A673 (cell line): ENCODE data around the gene GPR27. TPM values are rescaled to one million over a fixed set of nuclear protein-coding genes. Genes with fewer than 3 reads are reported as not detected.

Source experiments
- BruUV-seq: library from RNA; stranded (reverse); fragments of 400-500 nt; replicated peaks from 2 replicates; lab custom pipeline; 2021; lab: Mats Ljungman, UMichigan
- CTCF ChIA-PET: fragments of 300-600 bp; sonication (Branson Sonifier 250); formaldehyde crosslinking; loops from one replicate; lab custom pipeline; 2022; ENCODE audit warnings: antibody characterized with exemption; lab: Charles Lee
- POLR2A ChIA-PET: fragments of 300-600 bp; sonication (Branson Sonifier 250); formaldehyde crosslinking; loops from one replicate; lab custom pipeline; 2022; ENCODE audit warnings: antibody characterized with exemption; ENCODE audit not compliant: low non-redundant PET; lab: Charles Lee
- DNase-seq: peaks from one replicate; pipeline ENCODE4 v3.0.0-alpha.2; 2015; ENCODE audit warnings: low spot score
- H3K27ac ChIP-seq: fragments of 200-600 bp; sonication (generic); 2 replicates; pipeline ENCODE4 v1.5.1; 2016; ENCODE audit warnings: mixed run types, low read depth, mild to moderate bottlenecking, mixed read lengths, antibody characterized with exemption, low read length; ENCODE audit not compliant: poor library complexity, severe bottlenecking
- H3K27me3 ChIP-seq: fragments of 200-600 bp; sonication (generic); replicated peaks from 2 replicates; pipeline ENCODE4 v1.6.1; 2017; ENCODE audit warnings: mixed run types, low read depth, mild to moderate bottlenecking, mixed read lengths, antibody characterized with exemption, low read length; ENCODE audit not compliant: insufficient read depth, poor library complexity
- H3K36me3 ChIP-seq: fragments of 200-600 bp; sonication (generic); 2 replicates; pipeline ENCODE4 v1.6.1; 2016; ENCODE audit warnings: mixed run types, mild to moderate bottlenecking, mixed read lengths, antibody characterized with exemption, low read length; ENCODE audit not compliant: insufficient read depth, poor library complexity, severe bottlenecking
- H3K4me1 ChIP-seq: fragments of 200-600 bp; sonication (generic); 2 replicates; pipeline ENCODE4 v1.6.1; 2017; ENCODE audit warnings: mixed run types, mild to moderate bottlenecking, mixed read lengths, antibody characterized with exemption, low read length; ENCODE audit not compliant: insufficient read depth, poor library complexity, severe bottlenecking
- H3K4me3 ChIP-seq: fragments of 200-600 bp; sonication (generic); 2 replicates; pipeline ENCODE4 v1.5.1; 2016; ENCODE audit warnings: low read depth, mixed run types, mild to moderate bottlenecking, mixed read lengths, low read length; ENCODE audit not compliant: poor library complexity, severe bottlenecking
- H3K9me3 ChIP-seq: fragments of 200-600 bp; sonication (generic); 2 replicates; pipeline ENCODE4 v1.6.1; 2016; ENCODE audit warnings: mixed run types, low read depth, mild to moderate bottlenecking, mixed read lengths, antibody characterized with exemption, low read length; ENCODE audit not compliant: poor library complexity, severe bottlenecking
- EZH2 ChIP-seq: fragments of 200-600 bp; sonication (generic); IDR thresholded peaks from 2 replicates; pipeline ENCODE4 v1.6.1; 2017; ENCODE audit warnings: borderline replicate concordance, low read depth, mild to moderate bottlenecking, mixed read lengths, antibody characterized with exemption, low read length; ENCODE audit not compliant: poor library complexity, severe bottlenecking
- intact Hi-C: fragments of 100-400 bp; cut with micrococcal nuclease; formaldehyde crosslinking; loops from one replicate; pipeline ENCODE4 v1.10.0; 2022; ENCODE audit not compliant: unreplicated experiment
- total RNA-seq: library from RNA; stranded (reverse); gene quantifications from 2 replicates; pipeline ENCODE4 v1.2.3, GENCODE V29; 2021
- TF ChIP-seq, protein P1 (sequence below): fragments of 300-800, 200-600 bp; sonication (generic); conservative IDR thresholded peaks from 2 replicates; pipeline ENCODE4 v1.5.1; 2017; ENCODE audit warnings: low read depth, mild to moderate bottlenecking, antibody characterized with exemption, low read length, moderate library complexity, mixed read lengths

The GPR27 gene
- total RNA-seq, 1 experiment from 2014 or later: 6.4 TPM

GRCh38 chr3:71800023-71800422 is 46.4 kb downstream of the GPR27 start:
- Histone ChIP-seq H3K36me3 (no peaks in the 10 kb centered on the region), H3K4me3 (no peak overlapping the region), H3K27ac (no peak overlapping the region), H3K4me1 (no peaks in the 10 kb centered on the region), H3K9me3 (no peaks in the 10 kb centered on the region), H3K27me3 (no peaks in the 10 kb centered on the region)
- no TSS peak for BruUV-seq
- CTCF ChIA-PET: no interaction called here
- POLR2A ChIA-PET: no interaction called here
- DNase-seq: no peak
- intact Hi-C loops: no loop called here
- TF ChIP-seq EZH2: no peak
- TF ChIP-seq, protein P1, sequence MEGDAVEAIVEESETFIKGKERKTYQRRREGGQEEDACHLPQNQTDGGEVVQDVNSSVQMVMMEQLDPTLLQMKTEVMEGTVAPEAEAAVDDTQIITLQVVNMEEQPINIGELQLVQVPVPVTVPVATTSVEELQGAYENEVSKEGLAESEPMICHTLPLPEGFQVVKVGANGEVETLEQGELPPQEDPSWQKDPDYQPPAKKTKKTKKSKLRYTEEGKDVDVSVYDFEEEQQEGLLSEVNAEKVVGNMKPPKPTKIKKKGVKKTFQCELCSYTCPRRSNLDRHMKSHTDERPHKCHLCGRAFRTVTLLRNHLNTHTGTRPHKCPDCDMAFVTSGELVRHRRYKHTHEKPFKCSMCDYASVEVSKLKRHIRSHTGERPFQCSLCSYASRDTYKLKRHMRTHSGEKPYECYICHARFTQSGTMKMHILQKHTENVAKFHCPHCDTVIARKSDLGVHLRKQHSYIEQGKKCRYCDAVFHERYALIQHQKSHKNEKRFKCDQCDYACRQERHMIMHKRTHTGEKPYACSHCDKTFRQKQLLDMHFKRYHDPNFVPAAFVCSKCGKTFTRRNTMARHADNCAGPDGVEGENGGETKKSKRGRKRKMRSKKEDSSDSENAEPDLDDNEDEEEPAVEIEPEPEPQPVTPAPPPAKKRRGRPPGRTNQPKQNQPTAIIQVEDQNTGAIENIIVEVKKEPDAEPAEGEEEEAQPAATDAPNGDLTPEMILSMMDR: no peak

DNA sequence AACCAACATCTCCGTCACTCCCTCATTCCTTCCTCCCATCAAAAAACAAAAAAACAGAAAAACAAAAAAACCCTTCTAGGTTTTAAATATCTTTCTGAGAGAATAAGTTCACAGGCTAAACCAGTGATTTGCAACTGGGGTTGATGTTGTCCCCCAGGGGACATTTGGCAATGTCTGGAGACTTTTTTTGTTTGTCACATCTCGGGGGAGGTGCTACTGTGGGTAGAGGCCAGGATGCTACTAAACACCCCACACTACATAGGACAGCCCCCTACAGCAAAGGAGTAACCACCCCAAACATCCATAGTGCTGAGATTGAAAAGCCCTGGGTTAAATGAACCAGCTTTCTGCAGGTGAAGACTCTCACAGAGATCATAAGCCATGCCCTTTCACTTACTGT is 48.3 kb downstream of the GPR27 start:
- Histone ChIP-seq H3K9me3 (no peaks in the 10 kb centered on the region), H3K27ac (no peak overlapping the region), H3K36me3 (no peaks in the 10 kb centered on the region), H3K27me3 (no peaks in the 10 kb centered on the region), H3K4me1 (no peaks in the 10 kb centered on the region), H3K4me3 (no peak overlapping the region)
- ChIA-PET POLR2A (no interaction called here), CTCF (no interaction called here)
- no peak for TF ChIP-seq EZH2
- TF ChIP-seq, protein P1: no peak
- no peak for DNase-seq
- intact Hi-C loops: no loop called here
- BruUV-seq: no TSS peak

DNA sequence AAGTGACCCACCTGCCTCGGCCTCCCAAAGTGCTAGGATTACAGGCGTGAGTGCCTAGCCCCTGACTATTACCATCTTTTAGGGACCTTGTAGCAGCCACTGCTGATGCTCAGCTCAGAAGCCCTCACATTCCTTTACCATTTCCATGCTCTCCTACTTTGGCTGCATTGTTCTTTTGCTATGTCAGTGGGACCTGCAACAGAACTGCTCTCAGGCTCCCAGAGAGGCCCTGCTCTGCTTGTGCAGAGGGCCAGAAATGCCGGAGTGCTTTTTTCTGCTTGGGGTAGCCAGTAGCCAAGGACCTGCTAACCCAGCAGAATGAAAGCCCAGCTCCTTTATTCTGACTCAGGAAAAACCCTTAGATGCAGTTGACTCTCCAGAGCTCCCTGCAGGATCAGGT is 49.6 kb downstream of the GPR27 start:
- H3K27me3 ChIP-seq: no peaks in the 10 kb centered on the region
- TF ChIP-seq EZH2: no peak
- TF ChIP-seq, protein P1: no peak
- H3K4me1 ChIP-seq: no peaks in the 10 kb centered on the region
- CTCF ChIA-PET: no interaction called here
- no peaks in the 10 kb centered on the region for H3K9me3 ChIP-seq
- H3K27ac ChIP-seq: no peak overlapping the region
- H3K36me3 ChIP-seq: no peaks in the 10 kb centered on the region
- intact Hi-C loops: no loop called here
- BruUV-seq: no TSS peak
- no peak for DNase-seq
- POLR2A ChIA-PET: no interaction called here
- no peak overlapping the region for H3K4me3 ChIP-seq
